SK-N-SH (cell line): ENCODE data around the gene UBE3B.

ENCODE experiments used
- ELF1 ChIP-seq: IDR thresholded peaks from 2 replicates; pipeline ENCODE4 v1.4.0; 2012
- EP300 ChIP-seq, 2 experiments: IDR thresholded peaks; 2 replicates each; pipeline versions ENCODE4 v1.4.0 to v1.6.1; 2012; ENCODE audit warnings: borderline replicate concordance in 1 of 2, low read depth in 1 of 2, low read length in 1 of 2
- FOXM1 ChIP-seq: IDR thresholded peaks from 2 replicates; pipeline ENCODE4 v1.4.0; 2012; ENCODE audit warnings: low read depth, mild to moderate bottlenecking
- MEF2A ChIP-seq: IDR thresholded peaks from 2 replicates; pipeline ENCODE4 v1.4.0; 2012; ENCODE audit warnings: low read depth, borderline replicate concordance
- RAD21 ChIP-seq: IDR thresholded peaks from 2 replicates; pipeline ENCODE4 v1.6.1; 2012; ENCODE audit warnings: mild to moderate bottlenecking, low read length
- RFX5 ChIP-seq: IDR thresholded peaks from 2 replicates; pipeline ENCODE4 v1.6.1; 2012; ENCODE audit warnings: mild to moderate bottlenecking, improper control_type of control experiment, low read length
- SIN3A ChIP-seq: IDR thresholded peaks from 2 replicates; pipeline ENCODE4 v1.6.1; 2012; ENCODE audit warnings: low read depth, mild to moderate bottlenecking, low read length, moderate library complexity, borderline replicate concordance
- TAF1 ChIP-seq: IDR thresholded peaks from 2 replicates; pipeline ENCODE4 v1.6.1; 2012; ENCODE audit warnings: low read depth, mild to moderate bottlenecking, low read length, moderate library complexity, borderline replicate concordance
- TF ChIP-seq, protein P1 (sequence below): IDR thresholded peaks from 2 replicates; pipeline ENCODE4 v1.4.0; 2012; ENCODE audit warnings: low read depth
- TF ChIP-seq, protein P2 (sequence below): fragments of 200-600 bp; sonication (generic); IDR thresholded peaks from 2 replicates; pipeline ENCODE4 v1.6.1; 2017; ENCODE audit warnings: antibody characterized with exemption, mild to moderate bottlenecking, moderate library complexity
- TF ChIP-seq, protein P3 (sequence below): IDR thresholded peaks from 2 replicates; pipeline ENCODE4 v1.4.0; 2012; ENCODE audit warnings: low read depth, borderline replicate concordance

DNA sequence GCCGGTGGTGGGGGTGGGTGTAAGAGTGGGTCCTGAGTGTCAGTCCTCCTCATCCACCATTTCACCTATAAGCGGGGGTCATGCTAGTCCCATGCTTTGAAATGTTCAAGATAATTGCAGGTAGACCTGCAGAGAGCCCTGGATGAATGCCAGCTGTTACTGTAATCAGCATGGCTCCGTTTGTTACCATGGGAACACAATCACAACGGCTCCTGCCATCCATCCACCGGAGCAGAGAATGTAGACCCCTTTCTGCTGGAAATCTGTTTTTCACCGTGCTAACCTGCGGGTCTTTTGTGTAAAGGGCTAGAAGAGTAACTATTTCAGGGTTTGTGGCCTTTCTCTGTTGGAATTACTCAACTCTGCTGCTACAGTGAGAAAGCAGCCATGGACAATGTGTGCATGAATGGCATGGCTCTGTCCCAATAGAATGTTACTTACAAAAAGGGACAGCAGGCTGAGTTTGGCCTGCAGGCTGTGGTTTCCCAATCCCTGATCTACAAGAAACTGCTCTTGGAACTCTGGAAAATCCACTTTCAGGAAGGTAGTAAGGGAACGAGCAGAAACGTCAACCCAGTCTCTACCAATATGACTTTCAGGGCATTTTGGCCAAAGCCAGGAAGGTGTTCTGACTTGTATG lies 36.5 kb upstream of the UBE3B start:
- TF ChIP-seq, protein P1, sequence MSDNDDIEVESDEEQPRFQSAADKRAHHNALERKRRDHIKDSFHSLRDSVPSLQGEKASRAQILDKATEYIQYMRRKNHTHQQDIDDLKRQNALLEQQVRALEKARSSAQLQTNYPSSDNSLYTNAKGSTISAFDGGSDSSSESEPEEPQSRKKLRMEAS: no peak
- TF ChIP-seq, protein P2, sequence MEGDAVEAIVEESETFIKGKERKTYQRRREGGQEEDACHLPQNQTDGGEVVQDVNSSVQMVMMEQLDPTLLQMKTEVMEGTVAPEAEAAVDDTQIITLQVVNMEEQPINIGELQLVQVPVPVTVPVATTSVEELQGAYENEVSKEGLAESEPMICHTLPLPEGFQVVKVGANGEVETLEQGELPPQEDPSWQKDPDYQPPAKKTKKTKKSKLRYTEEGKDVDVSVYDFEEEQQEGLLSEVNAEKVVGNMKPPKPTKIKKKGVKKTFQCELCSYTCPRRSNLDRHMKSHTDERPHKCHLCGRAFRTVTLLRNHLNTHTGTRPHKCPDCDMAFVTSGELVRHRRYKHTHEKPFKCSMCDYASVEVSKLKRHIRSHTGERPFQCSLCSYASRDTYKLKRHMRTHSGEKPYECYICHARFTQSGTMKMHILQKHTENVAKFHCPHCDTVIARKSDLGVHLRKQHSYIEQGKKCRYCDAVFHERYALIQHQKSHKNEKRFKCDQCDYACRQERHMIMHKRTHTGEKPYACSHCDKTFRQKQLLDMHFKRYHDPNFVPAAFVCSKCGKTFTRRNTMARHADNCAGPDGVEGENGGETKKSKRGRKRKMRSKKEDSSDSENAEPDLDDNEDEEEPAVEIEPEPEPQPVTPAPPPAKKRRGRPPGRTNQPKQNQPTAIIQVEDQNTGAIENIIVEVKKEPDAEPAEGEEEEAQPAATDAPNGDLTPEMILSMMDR: no peak
- TF ChIP-seq EP300 (IDR thresholded peaks at IDR 0.05; ENCODE audit: borderline replicate concordance in 1 of 2, low read depth in 1 of 2, low read length in 1 of 2) (no peak), SIN3A (no peak), TAF1 (no peak), ELF1 (no peak), RAD21 (no peak), RFX5 (no peak), MEF2A (no peak), FOXM1 (no peak)
- TF ChIP-seq, protein P3, sequence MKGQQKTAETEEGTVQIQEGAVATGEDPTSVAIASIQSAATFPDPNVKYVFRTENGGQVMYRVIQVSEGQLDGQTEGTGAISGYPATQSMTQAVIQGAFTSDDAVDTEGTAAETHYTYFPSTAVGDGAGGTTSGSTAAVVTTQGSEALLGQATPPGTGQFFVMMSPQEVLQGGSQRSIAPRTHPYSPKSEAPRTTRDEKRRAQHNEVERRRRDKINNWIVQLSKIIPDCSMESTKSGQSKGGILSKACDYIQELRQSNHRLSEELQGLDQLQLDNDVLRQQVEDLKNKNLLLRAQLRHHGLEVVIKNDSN: no peak
